GM21723 (cell line): ENCODE results near the gene NKD2.

Experiments
- ATAC-seq: cut with Tn5 transposase; IDR thresholded peaks from one replicate; pipeline ENCODE4 v1.9.1; 2021; ENCODE audit warnings: mild to moderate bottlenecking, moderate library complexity; ENCODE audit not compliant: unreplicated experiment

NKD2 gene

DNA sequence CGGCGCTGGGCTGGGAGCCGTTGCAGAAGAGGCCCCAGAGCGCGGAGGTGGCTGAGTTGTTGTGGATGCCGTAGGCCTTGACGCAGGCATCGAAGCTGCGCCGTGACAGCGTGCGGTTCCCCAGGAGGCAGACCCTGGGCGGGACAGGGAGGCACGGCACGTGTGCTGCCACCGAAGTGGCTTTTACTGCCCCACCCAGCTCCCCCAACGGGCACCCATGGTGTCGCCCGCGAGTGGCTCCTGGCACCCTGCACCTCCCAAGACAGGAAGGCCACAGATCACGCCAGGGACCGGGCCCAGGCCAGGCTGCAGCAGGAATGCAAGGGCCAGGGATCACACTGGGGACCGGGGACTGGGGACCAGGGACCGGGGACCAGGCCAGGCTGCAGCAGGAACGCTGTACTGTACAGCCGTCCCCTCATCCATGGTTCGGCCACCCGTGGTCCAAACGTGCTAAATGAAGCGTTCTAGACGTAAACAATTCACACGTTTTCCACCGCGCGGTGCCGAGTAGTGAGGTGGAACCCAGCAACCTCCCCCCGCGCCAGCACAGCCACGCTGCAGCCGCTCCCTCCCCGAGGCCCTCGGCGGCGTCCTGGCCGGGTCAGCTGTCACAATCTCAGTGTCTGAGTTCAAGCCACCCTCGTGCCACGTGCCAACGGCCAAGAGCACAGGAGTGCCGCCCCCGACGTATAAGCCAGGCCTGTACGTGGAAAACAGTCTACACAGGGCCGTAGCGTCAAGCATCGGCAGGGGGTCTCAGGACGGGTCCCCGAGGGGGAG lies 75.4 kb downstream of the NKD2 start:
- no peak for ATAC-seq

DNA sequence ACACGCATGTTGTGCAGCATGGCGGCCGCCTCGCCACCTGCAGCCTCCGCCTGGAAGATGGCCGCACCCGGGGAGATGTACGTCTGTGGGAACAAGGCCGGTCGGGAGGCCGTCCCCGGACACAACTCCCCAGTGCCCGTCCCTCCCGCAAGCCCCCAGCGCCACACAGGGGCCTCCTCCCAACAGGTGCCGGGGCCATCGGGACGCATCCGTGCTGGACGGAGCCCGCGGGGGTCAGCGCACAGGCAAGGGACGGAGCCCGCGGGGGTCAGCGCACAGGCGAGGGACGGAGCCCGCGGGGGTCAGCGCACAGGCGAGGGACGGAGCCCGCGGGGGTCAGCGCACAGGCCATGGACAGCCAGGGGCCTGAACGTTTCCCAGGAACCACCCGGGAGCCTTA lies 76.8 kb downstream of the NKD2 start:
- no peak for ATAC-seq

DNA sequence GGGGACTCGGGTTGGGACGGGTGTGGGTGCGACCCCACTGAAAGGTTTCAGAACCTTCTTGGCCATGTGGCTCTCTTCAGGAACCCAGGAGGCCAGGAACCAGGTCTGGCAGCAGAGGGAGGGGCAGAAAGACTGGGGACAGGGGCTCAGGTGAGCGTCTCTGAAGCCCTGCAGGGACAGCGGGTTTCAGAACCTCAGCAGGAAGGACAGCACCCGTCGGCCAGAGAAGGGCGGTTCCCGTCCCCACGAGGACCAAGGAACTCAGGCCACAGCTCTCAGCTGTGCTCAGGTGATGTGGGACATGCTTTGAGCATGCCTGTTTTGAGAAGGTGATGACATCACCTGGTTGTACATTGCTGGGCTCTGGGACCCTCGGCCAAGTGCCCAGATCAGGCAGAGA lies 77.5 kb downstream of the NKD2 start:
- ATAC-seq: no peak

DNA sequence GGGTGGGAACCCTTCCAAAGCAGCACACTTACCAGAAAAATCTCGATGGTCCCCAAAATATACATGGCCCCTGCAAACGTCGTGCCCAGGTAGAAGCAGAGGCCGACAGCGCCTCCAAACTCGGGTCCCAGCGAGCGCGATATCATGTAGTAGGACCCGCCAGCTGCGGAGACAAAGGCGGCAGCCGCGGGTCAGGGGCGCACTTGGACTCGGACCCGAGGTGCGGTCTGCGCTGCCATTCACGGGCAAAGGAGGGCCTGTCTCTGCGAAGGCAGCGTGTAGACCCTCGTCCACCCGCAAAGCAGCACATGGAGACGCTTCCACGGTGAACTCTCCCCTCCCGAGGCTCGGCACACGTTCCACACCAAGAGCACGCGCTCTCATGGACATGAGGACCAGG lies 78.3 kb downstream of the NKD2 start:
- ATAC-seq: no peak

DNA sequence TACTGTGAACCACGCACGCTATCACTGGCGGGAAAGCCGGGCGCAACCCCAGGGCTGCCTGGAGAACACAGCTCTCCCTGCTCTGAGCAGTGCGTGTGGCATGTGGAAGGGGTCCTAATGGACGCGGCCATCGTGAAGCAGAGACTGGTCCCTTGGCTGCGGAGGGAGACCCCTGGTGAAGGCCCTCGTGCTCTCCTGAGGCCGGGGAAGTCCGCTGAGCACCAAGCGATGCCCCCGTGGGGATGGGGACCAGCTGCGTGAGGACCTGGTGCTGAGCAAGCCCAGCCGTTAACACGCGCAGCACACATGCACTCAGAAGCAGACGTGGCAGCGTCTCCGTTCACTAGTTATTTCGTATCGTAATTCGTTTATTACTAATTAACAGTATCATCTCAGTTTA lies 78.8 kb downstream of the NKD2 start:
- no peak for ATAC-seq

DNA sequence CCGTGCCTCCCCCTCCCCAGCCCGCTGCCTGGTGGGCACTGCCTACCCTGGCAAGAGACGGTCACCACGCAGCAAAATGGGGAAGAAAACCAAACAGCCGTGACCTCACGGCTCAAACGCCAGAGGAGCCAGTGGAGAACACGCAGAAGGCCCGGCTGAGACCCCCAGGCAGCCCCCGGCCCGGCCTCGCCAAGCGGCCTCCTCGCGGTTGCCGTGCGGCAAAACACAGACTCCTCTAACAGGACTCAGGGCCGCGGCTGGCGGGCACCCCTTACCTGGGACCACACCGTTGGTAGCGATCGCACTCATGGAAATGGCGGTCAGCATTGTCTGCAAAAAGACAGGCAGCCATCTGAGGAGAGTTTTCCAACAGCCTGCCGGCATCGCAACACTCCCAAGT lies 79.4 kb downstream of the NKD2 start:
- no peak for ATAC-seq
